HL-60/S4 (cell line): ENCODE data around the gene ZMIZ1.

Experiments used
- in situ Hi-C: fragments of 300-500 bp; cut with MboI; formaldehyde crosslinking; loops from 2 replicates; pipeline ENCODE4 v1.14.3; 2022; ENCODE audit warnings: low sequenced_read_pairs

The ZMIZ1 gene

GRCh38 chr10:79068562-79069324 is at the start of gene ZMIZ1:
Gene ZMIZ1, plus strand, starts transcription at chr10:79068966. Its CDS starts 132,667 bp downstream, at chr10:79201633.
- in situ Hi-C loops = no loop called here

- in situ Hi-C loops = no loop called here
These were observed 49.2 kb upstream of the ZMIZ1 start for GRCh38 chr10:79019441-79020014.

- in situ Hi-C loops = no loop called here
These were observed 48.7 kb upstream of the ZMIZ1 start for GRCh38 chr10:79020015-79020491.

- in situ Hi-C loops = no loop called here
These were observed 48.2 kb upstream of the ZMIZ1 start for GRCh38 chr10:79020605-79021004.

- in situ Hi-C loops = no loop called here
These were observed 47.3 kb upstream of the ZMIZ1 start for GRCh38 chr10:79021331-79021907.

GRCh38 chr10:79021948-79022499 is 46.7 kb upstream of the ZMIZ1 start:
- in situ Hi-C loops = no loop called here

- in situ Hi-C loops = no loop called here
These were observed 46.1 kb upstream of the ZMIZ1 start for GRCh38 chr10:79022565-79023230.

- in situ Hi-C loops = no loop called here
These were observed 45.3 kb upstream of the ZMIZ1 start for GRCh38 chr10:79023240-79024162.

- in situ Hi-C loops = no loop called here
These were observed 44.5 kb upstream of the ZMIZ1 start for GRCh38 chr10:79024296-79024695.

- in situ Hi-C loops = no loop called here
These were observed 44.0 kb upstream of the ZMIZ1 start for GRCh38 chr10:79024720-79025198.

GRCh38 chr10:79025199-79025832 is 43.5 kb upstream of the ZMIZ1 start:
- in situ Hi-C loops = no loop called here

- in situ Hi-C loops = no loop called here
These were observed 42.4 kb upstream of the ZMIZ1 start for GRCh38 chr10:79026341-79026761.

GRCh38 chr10:79026806-79027146 is 42.0 kb upstream of the ZMIZ1 start:
- in situ Hi-C loops = no loop called here

- in situ Hi-C loops = no loop called here
These were observed 41.4 kb upstream of the ZMIZ1 start for GRCh38 chr10:79027147-79028055.

GRCh38 chr10:79028056-79028430 is 40.7 kb upstream of the ZMIZ1 start:
- in situ Hi-C loops = no loop called here

- in situ Hi-C loops = no loop called here
These were observed 40.2 kb upstream of the ZMIZ1 start for GRCh38 chr10:79028451-79029010.

GRCh38 chr10:79029478-79030390 is 39.0 kb upstream of the ZMIZ1 start:
- in situ Hi-C loops = no loop called here
